Mucosa of descending colon (tissue), 3 donors: ENCODE results near the gene TSPAN13. TPM values are rescaled to one million over a fixed set of nuclear protein-coding genes. Genes with fewer than 3 reads are reported as not detected.
A peak's percentile ranks its signal among the peaks of the same experiment; 100 is the strongest.

Source experiments
- ATAC-seq: fragments of 200-7000 bp; cut with Tn5 transposase; one replicate; pipeline ENCODE4 v1.9.1; 2020; ENCODE audit warnings: mild to moderate bottlenecking, moderate library complexity
- DNase-seq, 3 donors: peaks; one replicate each; pipeline ENCODE4 v3.0.0-alpha.2; 2020
- H3K36me3 ChIP-seq: fragments of 200-600 bp; one replicate; pipeline ENCODE4 v1.8.0; 2021; ENCODE audit warnings: low read depth, mild to moderate bottlenecking
- H3K4me1 ChIP-seq: fragments of 200-600 bp; one replicate; pipeline ENCODE4 v1.8.0; 2021; ENCODE audit warnings: low read depth, mild to moderate bottlenecking
- H3K4me3 ChIP-seq: fragments of 200-600 bp; one replicate; pipeline ENCODE4 v1.8.0; 2021; ENCODE audit warnings: mild to moderate bottlenecking
- H3K9me3 ChIP-seq: fragments of 200-600 bp; one replicate; pipeline ENCODE4 v1.8.0; 2021; ENCODE audit warnings: mild to moderate bottlenecking
- intact Hi-C, 2 donors: fragments of 100-400 bp; cut with DNase I in 1 of 2; cut with micrococcal nuclease in 1 of 2; formaldehyde crosslinking; loops; one replicate each; pipeline versions ENCODE4 v1.11.0 to v1.11.1; 2022; cut with DNase I, micrococcal nuclease
- total RNA-seq, 3 donors: library from RNA; stranded (reverse); fragmentation: NEBNext Ultra II Directional in 2 of 3; extraction: Animal tissue kit (Norgen Biotek cat#: 25700) in 2 of 3; gene quantifications; one replicate each; pipeline versions ENCODE4 v1.2.1 to v1.2.4, GENCODE V29; 2021 to 2023
- TF ChIP-seq, protein P1 (sequence below): fragments of 200-600 bp; IDR thresholded peaks from one replicate; pipeline ENCODE4 v1.8.0; 2022; ENCODE audit warnings: antibody characterized with exemption, mild to moderate bottlenecking
- donor health status: DM: no; HTN: no; CAD: no; lungs with moderate emphysema.
- donor health status: DM: no; HTN: no; CAD: no.
- donor health status: DM: no; HTN: yes; CAD: no.

Gene TSPAN13
- total RNA-seq, 3 donors from 2014 or later: 38.9 to 91.4 (median 90.8) TPM

GRCh38 chr7:16794986-16795385 lies 41.4 kb downstream of the TSPAN13 start:
- intact Hi-C loops: no loop called here
- TF ChIP-seq, protein P1, sequence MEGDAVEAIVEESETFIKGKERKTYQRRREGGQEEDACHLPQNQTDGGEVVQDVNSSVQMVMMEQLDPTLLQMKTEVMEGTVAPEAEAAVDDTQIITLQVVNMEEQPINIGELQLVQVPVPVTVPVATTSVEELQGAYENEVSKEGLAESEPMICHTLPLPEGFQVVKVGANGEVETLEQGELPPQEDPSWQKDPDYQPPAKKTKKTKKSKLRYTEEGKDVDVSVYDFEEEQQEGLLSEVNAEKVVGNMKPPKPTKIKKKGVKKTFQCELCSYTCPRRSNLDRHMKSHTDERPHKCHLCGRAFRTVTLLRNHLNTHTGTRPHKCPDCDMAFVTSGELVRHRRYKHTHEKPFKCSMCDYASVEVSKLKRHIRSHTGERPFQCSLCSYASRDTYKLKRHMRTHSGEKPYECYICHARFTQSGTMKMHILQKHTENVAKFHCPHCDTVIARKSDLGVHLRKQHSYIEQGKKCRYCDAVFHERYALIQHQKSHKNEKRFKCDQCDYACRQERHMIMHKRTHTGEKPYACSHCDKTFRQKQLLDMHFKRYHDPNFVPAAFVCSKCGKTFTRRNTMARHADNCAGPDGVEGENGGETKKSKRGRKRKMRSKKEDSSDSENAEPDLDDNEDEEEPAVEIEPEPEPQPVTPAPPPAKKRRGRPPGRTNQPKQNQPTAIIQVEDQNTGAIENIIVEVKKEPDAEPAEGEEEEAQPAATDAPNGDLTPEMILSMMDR: no peak
- Histone ChIP-seq H3K4me1 (no peaks in the 10 kb centered on the region), H3K36me3 (no peaks in the 10 kb centered on the region), H3K4me3 (no peak overlapping the region), H3K9me3 (no peaks in the 10 kb centered on the region)
- DNase-seq (no peak), ATAC-seq (no peak)

DNA sequence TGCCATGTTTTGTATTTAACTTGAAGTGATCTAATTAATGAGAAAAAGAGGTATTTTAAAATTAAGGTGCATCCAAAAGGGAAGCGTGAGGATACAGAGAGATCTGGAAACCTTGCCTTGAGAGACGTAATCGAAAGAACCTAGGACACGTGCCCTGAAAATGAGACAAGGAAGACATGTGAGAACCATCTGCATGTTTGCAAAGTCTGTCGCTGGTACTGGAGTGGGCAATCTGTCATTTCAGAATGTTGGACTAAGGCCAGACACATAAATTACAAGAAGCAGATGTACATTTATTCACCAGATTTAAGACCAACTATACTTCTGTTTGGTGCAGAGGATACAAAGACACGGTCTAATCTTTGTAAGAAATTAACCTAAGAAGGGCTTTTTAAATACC lies 42.1 kb downstream of the TSPAN13 start:
- intact Hi-C loops: no loop called here
- Histone ChIP-seq H3K4me1 (no peaks in the 10 kb centered on the region), H3K4me3 (no peak overlapping the region), H3K36me3 (no peaks in the 10 kb centered on the region), H3K9me3 (no peaks in the 10 kb centered on the region)
- TF ChIP-seq, protein P1: no peak
- DNase-seq: no peak
- no peak for ATAC-seq

- no peaks in the 10 kb centered on the region for H3K36me3 ChIP-seq
- no peaks in the 10 kb centered on the region for H3K9me3 ChIP-seq
- H3K4me3 ChIP-seq: no peak overlapping the region
- ATAC-seq: peak; percentile 52
- TF ChIP-seq, protein P1: peak; percentile 6
- no peak for DNase-seq
- intact Hi-C loops: no loop called here
- H3K4me1 ChIP-seq: no peaks in the 10 kb centered on the region
These were observed 47.6 kb downstream of the TSPAN13 start for GRCh38 chr7:16801111-16801542.

DNA sequence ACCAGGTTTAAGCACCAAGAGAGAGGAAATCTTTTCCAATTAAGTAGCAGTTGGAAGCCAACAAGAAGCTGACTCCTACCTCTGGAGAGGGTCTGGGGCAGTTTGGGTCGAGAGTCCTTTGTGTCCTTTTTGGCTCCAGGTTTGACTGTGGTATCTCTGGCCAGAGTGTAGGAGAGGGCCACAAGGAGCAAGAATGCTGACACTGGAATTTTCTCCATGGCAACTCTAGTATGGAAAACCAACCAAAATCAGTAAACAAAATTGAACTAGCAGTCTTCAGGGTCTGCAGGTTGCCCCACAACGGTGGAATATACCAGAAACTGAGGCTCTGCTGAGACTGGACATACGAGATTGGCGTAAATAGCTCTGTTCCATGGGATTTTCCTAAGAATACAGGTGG lies 48.0 kb downstream of the TSPAN13 start:
- Histone ChIP-seq H3K36me3 (no peaks in the 10 kb centered on the region), H3K4me3 (no peak overlapping the region), H3K9me3 (no peaks in the 10 kb centered on the region), H3K4me1 (no peaks in the 10 kb centered on the region)
- TF ChIP-seq, protein P1: no peak
- DNase-seq (no peak), ATAC-seq (no peak)
- intact Hi-C loops: no loop called here

GRCh38 chr7:16803125-16803524 lies 49.6 kb downstream of the TSPAN13 start:
- ATAC-seq (peak; percentile 1), DNase-seq (no peak)
- no peaks in the 10 kb centered on the region for H3K4me1 ChIP-seq
- intact Hi-C loops: no loop called here
- no peaks in the 10 kb centered on the region for H3K36me3 ChIP-seq
- H3K4me3 ChIP-seq: peak overlapping the region; percentile 12
- TF ChIP-seq, protein P1: no peak
- no peaks in the 10 kb centered on the region for H3K9me3 ChIP-seq
